Tibial artery (tissue), 4 donors: ENCODE data around the gene MBNL2.
"Not testable (repeated sequence)": the region's sequence is repeated elsewhere in the genome, so short reads cannot be mapped to it uniquely, and the experiment has no call there.

ENCODE experiments used
- DNase-seq, 2 donors: peaks; one replicate each; pipeline ENCODE4 v3.0.0-alpha.2; 2019
- H3K27ac ChIP-seq, 2 donors: fragments of 200-600 bp; sonication (generic) in 1 of 2; 1 replicate in 1 of 2; 2 replicates in 1 of 2; pipeline ENCODE4 v1.5.1; 2018 to 2019; ENCODE audit warnings: mild to moderate bottlenecking in 1 of 2
- H3K27me3 ChIP-seq, 2 donors: fragments of 200-600 bp; sonication (generic) in 1 of 2; one replicate each; pipeline versions ENCODE4 v1.5.1 to v1.6.0; 2016 to 2019
- H3K36me3 ChIP-seq, 3 donors: fragments of 200-600 bp; sonication (generic) in 2 of 3; one replicate each; pipeline ENCODE4 v1.5.1; 2016 to 2019; ENCODE audit warnings: mild to moderate bottlenecking in 2 of 3
- H3K4me1 ChIP-seq, 4 donors: fragments of 200-600 bp; sonication (generic) in 2 of 4; 1 replicate in 3 of 4; 2 replicates in 1 of 4; pipeline ENCODE4 v1.5.1; 2016 to 2019
- H3K4me3 ChIP-seq, 2 donors: fragments of 200-600 bp; sonication (generic) in 1 of 2; 1 replicate in 1 of 2; 2 replicates in 1 of 2; pipeline ENCODE4 v1.5.1; 2018 to 2019; ENCODE audit warnings: mild to moderate bottlenecking in 2 of 2
- H3K9me3 ChIP-seq, 3 donors: fragments of 200-600 bp; sonication (generic) in 1 of 3; one replicate each; pipeline ENCODE4 v1.5.1; 2016 to 2019
- intact Hi-C: fragments of 100-400 bp; cut with DNase I; formaldehyde crosslinking; loops from one replicate; pipeline ENCODE4 v1.15.0; 2023; ENCODE audit warnings: low total_unique reads
- TF ChIP-seq, protein P1 (sequence below), 2 experiments: fragments of 200-600 bp in 1 of 2; fragments of 450-650 bp in 1 of 2; IDR thresholded peaks; one replicate each; pipeline ENCODE4 v1.5.1; 2017 to 2019; ENCODE audit warnings: antibody characterized with exemption in 2 of 2, mild to moderate bottlenecking in 1 of 2, moderate library complexity in 1 of 2

The MBNL2 gene

DNA sequence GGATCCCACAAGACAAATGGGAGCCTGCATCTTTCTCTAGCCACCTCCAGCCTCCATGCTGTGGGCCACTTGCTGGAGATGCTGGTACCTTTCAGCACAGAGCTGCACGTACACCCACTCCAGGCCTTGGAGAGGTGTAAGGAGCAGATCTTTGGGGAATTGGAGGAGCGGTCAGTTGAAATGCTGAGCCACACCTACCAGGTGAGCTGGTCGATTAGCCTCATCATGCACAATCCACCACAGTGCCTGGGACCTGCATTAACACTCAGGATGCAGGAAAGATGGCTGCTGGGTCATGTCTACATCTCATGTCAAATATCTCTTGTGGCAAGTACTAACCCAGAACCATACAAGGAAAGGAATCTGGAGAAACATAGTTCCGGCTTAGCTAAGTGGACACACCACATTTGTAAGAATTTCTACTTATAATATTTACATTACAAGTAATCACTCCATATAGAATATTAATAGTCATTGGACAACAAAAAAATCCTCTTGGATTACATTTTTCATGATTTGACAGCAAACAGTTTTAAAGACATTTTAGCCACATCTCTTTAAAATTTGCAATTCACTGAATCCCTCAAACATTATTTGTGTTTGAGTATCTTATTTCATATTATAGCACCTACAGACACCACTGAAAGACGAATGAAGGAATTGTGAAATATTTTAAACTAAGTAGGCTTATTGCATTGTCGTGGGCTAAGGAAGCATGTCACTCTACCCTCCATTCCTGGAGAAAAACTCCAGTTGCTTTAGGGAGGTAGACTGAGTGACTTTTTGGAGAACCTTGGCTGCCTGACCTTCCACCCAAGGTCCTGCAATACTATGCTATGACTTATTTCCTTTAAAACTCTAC, 21.8 kb upstream of the MBNL2 start:
- Histone ChIP-seq H3K27ac (no peak overlapping the region), H3K9me3 (no peaks in the 10 kb centered on the region), H3K4me3 (no peak overlapping the region), H3K4me1 (no peaks in the 10 kb centered on the region), H3K36me3 (no peaks in the 10 kb centered on the region), H3K27me3 (no peaks in the 10 kb centered on the region)
- no peak for DNase-seq
- TF ChIP-seq, protein P1, sequence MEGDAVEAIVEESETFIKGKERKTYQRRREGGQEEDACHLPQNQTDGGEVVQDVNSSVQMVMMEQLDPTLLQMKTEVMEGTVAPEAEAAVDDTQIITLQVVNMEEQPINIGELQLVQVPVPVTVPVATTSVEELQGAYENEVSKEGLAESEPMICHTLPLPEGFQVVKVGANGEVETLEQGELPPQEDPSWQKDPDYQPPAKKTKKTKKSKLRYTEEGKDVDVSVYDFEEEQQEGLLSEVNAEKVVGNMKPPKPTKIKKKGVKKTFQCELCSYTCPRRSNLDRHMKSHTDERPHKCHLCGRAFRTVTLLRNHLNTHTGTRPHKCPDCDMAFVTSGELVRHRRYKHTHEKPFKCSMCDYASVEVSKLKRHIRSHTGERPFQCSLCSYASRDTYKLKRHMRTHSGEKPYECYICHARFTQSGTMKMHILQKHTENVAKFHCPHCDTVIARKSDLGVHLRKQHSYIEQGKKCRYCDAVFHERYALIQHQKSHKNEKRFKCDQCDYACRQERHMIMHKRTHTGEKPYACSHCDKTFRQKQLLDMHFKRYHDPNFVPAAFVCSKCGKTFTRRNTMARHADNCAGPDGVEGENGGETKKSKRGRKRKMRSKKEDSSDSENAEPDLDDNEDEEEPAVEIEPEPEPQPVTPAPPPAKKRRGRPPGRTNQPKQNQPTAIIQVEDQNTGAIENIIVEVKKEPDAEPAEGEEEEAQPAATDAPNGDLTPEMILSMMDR (IDR thresholded peaks at IDR 0.05): no peak
- intact Hi-C loops: no loop called here

DNA sequence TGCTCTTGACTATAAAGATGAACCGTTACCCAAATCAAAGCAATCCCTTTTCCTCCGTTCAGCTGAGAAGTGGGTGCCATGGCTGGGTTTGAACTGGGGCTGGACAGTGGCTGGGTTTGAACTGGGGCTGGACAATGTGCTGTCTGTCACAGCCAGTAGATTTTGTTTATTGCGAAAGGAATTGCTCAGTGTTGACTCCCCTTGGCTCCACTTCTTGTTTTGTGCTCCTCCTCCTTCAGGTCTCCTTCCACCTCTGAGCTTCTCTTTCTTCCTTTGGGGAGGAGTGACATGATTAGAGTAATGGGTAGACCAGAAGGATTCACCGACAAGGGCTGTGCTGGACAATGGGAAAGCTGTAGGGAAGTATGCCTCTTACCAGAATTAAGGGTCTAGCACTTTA, 19.4 kb upstream of the MBNL2 start:
- H3K4me3 ChIP-seq: no peak overlapping the region
- intact Hi-C loops: no loop called here
- H3K9me3 ChIP-seq: no peaks in the 10 kb centered on the region
- H3K4me1 ChIP-seq: no peaks in the 10 kb centered on the region
- no peak for DNase-seq
- H3K36me3 ChIP-seq: no peaks in the 10 kb centered on the region
- no peak overlapping the region for H3K27ac ChIP-seq
- TF ChIP-seq, protein P1 (IDR thresholded peaks at IDR 0.05): no peak
- H3K27me3 ChIP-seq: no peaks in the 10 kb centered on the region

DNA sequence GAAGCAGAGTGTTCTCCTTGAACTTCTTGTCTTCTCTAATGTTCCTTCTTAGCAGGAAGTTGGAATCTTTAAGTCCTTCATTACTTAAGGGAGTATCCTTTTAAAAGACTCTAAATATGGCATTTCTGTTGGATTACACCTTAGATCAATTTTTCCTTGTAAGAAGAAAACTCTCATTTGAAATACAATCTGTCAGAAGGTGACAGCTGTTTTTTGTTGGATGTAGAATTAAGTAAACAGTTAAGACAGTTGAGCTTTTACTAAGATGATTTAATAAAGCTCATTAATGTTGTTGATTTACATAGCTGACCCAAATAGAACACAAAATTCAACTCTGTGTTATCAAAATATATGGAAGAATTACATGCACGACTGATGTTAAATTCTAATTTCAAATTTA, 16.7 kb upstream of the MBNL2 start:
- Histone ChIP-seq H3K27ac (no peak overlapping the region), H3K9me3 (no peaks in the 10 kb centered on the region), H3K4me1 (no peaks in the 10 kb centered on the region), H3K27me3 (no peaks in the 10 kb centered on the region), H3K4me3 (no peak overlapping the region), H3K36me3 (no peaks in the 10 kb centered on the region)
- TF ChIP-seq, protein P1 (IDR thresholded peaks at IDR 0.05): no peak
- DNase-seq: no peak
- intact Hi-C loops: no loop called here

DNA sequence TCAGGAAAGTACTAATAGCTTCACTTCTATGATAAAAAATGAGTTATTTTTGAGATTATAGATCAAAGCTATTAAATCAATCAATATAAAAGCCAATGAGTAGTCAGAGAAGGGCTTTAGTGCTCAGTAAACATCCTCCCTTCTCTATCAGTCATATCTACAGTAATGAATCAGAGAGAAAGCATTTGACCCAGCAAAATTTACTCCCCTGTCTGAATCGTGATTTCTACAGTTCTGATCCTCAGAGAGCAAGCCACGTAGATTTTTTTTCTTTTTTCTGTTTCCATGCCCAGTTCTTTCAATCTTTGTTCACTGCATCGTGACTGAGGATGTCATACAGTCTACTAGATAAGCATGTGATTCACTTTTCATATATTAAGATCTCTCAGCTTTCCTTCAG, 16.2 kb upstream of the MBNL2 start:
- Histone ChIP-seq H3K4me3 (no peak overlapping the region), H3K4me1 (no peaks in the 10 kb centered on the region), H3K9me3 (no peaks in the 10 kb centered on the region), H3K36me3 (no peaks in the 10 kb centered on the region), H3K27me3 (no peaks in the 10 kb centered on the region), H3K27ac (no peak overlapping the region)
- TF ChIP-seq, protein P1 (IDR thresholded peaks at IDR 0.05): no peak
- DNase-seq: no peak
- intact Hi-C loops: no loop called here

DNA sequence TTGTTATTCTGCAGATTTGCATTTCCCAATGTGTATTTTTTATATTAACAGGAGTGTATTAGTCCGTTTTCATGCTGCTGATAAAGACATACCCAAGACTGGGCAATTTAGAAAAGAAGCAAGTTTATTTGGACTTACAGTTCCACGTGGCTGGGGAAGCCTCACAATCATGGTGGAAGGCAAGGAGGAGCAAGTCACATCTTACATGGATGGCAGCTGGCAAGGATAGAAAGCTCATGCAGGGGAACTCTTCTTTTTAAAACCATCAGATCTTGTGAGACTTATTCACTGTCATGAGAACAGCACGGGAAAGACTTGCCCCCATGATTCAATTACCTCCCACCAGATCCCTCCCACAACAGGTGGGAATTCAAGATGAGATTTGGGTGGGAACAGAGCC, 14.9 kb upstream of the MBNL2 start:
- H3K9me3 ChIP-seq, H3K4me1 ChIP-seq, intact Hi-C loops, H3K4me3 ChIP-seq, DNase-seq, H3K36me3 ChIP-seq, H3K27me3 ChIP-seq, H3K27ac ChIP-seq: not testable (repeated sequence)

DNA sequence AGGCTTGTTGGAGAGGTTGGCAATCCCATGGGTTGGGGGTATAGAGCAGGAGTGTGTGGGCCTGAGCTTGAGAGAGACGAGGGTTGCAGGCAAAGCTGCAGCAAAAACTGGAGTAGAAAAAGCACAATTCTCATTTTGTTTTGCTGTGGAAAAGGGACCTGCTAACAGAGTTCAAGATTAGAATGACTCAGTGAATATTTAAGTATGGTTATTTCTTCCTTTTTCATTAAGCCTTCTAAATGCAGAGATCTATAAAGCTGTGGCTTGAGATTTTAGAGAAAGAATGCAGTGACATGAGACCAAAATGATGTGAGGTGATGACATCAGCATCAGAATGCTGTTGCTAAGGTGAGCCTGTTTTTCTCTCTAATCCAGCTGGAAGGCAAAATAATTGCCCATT, 10.8 kb upstream of the MBNL2 start:
- H3K9me3 ChIP-seq: no peaks in the 10 kb centered on the region
- no peak overlapping the region for H3K27ac ChIP-seq
- H3K36me3 ChIP-seq: no peaks in the 10 kb centered on the region
- intact Hi-C loops: no loop called here
- no peak overlapping the region for H3K4me3 ChIP-seq
- H3K4me1 ChIP-seq: no peaks in the 10 kb centered on the region
- no peak for DNase-seq
- no peaks in the 10 kb centered on the region for H3K27me3 ChIP-seq
- TF ChIP-seq, protein P1 (IDR thresholded peaks at IDR 0.05): no peak
